Skeletal muscle tissue (tissue), 4 donors: ENCODE data around the gene CFAP410. TPM values are rescaled to one million over a fixed set of nuclear protein-coding genes. Genes with fewer than 3 reads are reported as not detected.

ENCODE experiments used
- H3K27ac ChIP-seq: one replicate; pipeline ENCODE4 v1.7.0; 2013; ENCODE audit warnings: mild to moderate bottlenecking, low read depth, low read length, inconsistent platforms
- H3K27me3 ChIP-seq, 3 donors: one replicate each; pipeline ENCODE4 v1.7.0; 2013; ENCODE audit warnings: low read length in 3 of 3; ENCODE audit not compliant: control insufficient read depth in 3 of 3, insufficient read depth in 3 of 3
- H3K36me3 ChIP-seq, 3 donors: one replicate each; pipeline ENCODE4 v1.7.0; 2013; ENCODE audit warnings: low read length in 3 of 3; ENCODE audit not compliant: control insufficient read depth in 3 of 3, insufficient read depth in 3 of 3
- H3K4me1 ChIP-seq, 3 donors: one replicate each; pipeline ENCODE4 v1.7.0; 2013; ENCODE audit warnings: low read length in 3 of 3, mild to moderate bottlenecking in 3 of 3; ENCODE audit not compliant: control insufficient read depth in 3 of 3, insufficient read depth in 3 of 3
- H3K4me3 ChIP-seq, 3 donors: one replicate each; pipeline ENCODE4 v1.7.0; 2013; ENCODE audit warnings: low read length in 3 of 3
- H3K9ac ChIP-seq, 3 donors: one replicate each; pipeline ENCODE4 v1.7.0; 2013; ENCODE audit warnings: low read length in 3 of 3, mild to moderate bottlenecking in 3 of 3, moderate library complexity in 2 of 3, low read depth in 1 of 3
- H3K9me3 ChIP-seq, 3 donors: one replicate each; pipeline ENCODE4 v1.7.0; 2013; ENCODE audit warnings: low read length in 3 of 3; ENCODE audit not compliant: control insufficient read depth in 3 of 3
- total RNA-seq: library from RNA; depleted of rRNA; stranded (reverse); fragments of >200 nt; gene quantifications from one replicate; pipeline ENCODE4 v1.2.3, GENCODE V29; 2014
- donor health status: Osteomylitis.

The CFAP410 gene
- total RNA-seq, 1 donor from 2014 or later = 11.0 TPM

DNA sequence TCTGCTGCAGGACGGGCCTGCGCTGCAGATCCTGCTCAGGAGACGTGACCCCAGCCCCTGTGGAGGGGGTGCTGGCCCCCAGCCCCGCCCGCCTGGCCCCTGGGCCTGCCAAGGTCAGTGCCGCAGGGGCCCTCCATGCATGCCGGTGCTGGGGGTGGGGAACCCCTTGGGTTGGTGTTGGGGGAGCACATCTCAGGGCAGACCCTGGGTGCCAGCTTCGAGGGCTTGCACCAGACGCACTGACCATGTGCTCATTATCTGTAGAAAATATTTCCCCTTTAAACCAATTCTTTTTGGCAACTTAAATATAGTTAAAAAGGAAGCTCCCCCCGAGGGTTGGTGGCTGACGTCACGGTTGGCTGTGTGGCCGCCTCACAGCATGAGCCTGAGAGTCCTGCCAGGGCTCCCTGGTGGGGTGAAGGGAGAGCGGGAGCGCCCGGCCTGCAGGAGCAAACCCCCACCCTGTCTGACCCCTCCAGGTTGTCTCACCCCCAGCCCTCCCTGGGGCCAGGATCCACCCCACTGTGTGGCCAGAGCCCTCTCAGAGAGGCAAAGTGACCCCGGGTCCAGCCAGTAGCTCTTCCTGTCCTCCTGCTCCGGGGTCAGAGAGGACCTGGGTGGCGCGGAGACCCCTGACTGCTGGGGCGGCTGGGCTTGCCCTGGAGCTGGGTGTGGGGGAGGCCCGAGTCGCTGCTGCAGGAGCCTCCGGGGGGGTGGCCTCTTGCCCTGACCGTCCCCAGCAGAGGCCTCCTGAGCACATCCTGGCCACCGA lies 44.6 kb downstream of the CFAP410 start:
- Histone ChIP-seq H3K9me3 (no peaks in the 10 kb centered on the region), H3K4me3 (no peak overlapping the region), H3K27ac (no peak overlapping the region), H3K36me3 (no peaks in the 10 kb centered on the region), H3K27me3 (peaks cover 8 to 15% (median 14%) of the 10 kb centered on the region in 3 donors), H3K9ac (peak overlapping the region in 1 of 3 donors; percentile 40), H3K4me1 (peaks cover 12 to 22% (median 20%) of the 10 kb centered on the region in 3 donors)

DNA sequence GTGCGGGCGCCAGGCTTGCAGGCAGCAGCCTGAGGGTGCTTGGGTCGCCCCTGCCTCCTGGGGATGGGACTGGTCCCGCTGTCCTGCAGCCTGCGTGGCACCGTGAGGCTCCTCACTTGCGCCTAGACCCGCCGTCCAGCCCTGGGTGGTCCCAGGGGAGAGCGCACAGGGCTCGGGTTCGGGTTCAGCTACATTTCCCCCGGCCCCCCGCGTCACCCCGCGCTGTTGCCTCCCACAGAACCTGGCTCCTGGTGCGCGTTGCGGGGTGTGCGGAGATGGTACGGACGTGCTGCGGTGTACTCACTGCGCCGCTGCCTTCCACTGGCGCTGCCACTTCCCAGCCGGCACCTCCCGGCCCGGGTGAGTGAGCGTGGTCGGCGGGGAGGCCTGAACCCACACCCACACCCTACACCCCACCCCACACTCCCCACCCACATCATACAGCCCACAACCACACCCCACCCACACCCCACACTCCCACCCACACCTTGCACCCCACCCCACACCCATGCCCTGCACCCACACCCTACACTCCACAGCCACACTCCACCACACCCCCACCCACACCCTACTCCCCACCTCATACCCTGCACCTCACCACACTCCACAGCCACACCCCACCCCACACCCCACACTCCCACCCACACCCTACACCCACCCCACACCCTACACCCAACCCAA lies 45.5 kb downstream of the CFAP410 start:
- no peak overlapping the region for H3K9ac ChIP-seq
- no peak overlapping the region for H3K27ac ChIP-seq
- H3K36me3 ChIP-seq = no peaks in the 10 kb centered on the region
- H3K4me1 ChIP-seq = peaks cover 6 to 16% (median 13%) of the 10 kb centered on the region in 3 donors
- no peaks in the 10 kb centered on the region for H3K9me3 ChIP-seq
- H3K4me3 ChIP-seq = no peak overlapping the region
- peaks cover 8 to 15% (median 11%) of the 10 kb centered on the region in 3 donors for H3K27me3 ChIP-seq

DNA sequence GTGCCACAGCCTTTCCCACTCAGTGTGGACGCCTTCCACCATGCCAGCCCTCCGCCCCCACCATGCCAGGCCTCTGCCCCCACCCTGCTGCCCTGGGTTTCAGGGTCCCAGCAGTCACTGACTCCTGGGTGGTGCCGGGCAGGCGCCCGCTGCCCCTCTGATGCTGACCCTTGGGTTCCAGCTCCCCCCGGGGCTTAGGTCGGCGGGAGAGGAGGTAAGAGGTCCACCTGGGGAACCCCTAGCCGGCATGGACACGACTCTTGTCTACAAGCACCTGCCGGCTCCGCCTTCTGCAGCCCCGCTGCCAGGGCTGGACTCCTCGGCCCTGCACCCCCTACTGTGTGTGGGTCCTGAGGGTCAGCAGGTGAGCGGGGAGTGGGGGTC lies 46.4 kb downstream of the CFAP410 start:
- no peaks in the 10 kb centered on the region for H3K36me3 ChIP-seq
- H3K9ac ChIP-seq = no peak overlapping the region
- H3K4me1 ChIP-seq = peaks cover 6 to 13% (median 13%) of the 10 kb centered on the region in 3 donors
- no peaks in the 10 kb centered on the region for H3K9me3 ChIP-seq
- no peak overlapping the region for H3K27ac ChIP-seq
- H3K27me3 ChIP-seq = peaks cover 7 to 19% (median 15%) of the 10 kb centered on the region in 3 donors
- H3K4me3 ChIP-seq = no peak overlapping the region

DNA sequence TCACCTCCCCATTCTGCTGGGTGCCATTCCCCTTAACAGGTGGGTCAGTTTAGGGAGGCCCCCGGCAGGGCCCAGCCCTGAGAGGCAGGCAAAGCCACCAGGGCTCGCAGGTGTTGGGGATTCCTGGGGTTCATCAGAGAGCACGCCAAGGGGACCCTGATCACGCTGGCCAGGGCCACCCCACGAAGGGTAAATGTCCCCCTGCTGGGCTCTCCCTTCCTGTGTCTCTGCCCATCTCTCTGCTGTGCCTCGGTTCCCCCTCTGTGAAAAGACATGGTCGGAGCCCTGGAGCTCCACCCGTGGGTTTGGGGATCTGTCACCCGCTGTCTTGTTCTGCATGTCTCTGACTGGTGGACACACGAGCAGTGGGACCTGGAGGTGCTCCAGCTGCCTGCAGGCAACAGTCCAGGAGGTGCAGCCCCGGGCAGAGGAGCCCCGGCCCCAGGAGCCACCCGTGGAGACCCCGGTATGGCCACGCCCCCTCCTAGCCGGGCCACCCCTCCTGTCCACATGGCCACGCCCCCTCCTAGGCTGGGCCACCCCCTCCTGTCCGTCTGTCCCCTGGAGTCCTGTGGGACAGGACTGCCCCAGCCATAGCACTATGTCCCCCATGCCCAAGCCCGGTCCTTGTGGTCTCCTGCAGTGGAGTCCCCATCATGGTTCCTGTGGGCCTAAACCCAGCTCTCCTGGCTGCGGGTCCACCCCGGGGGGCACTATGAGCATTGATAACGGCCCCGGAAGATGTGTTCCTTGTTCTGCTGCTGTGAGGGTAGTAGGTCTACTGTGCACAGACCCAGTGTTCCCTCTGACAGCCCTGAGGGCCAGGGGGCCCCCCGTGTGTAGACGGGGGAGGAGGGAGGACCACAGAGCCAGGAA lies 47.0 kb downstream of the CFAP410 start:
- H3K4me3 ChIP-seq = no peak overlapping the region
- H3K27me3 ChIP-seq = peaks cover 12 to 25% (median 19%) of the 10 kb centered on the region in 3 donors
- peaks cover 6 to 9% (median 8%) of the 10 kb centered on the region in 3 donors for H3K4me1 ChIP-seq
- H3K9ac ChIP-seq = no peak overlapping the region
- H3K36me3 ChIP-seq = no peaks in the 10 kb centered on the region
- H3K27ac ChIP-seq = no peak overlapping the region
- H3K9me3 ChIP-seq = no peaks in the 10 kb centered on the region

DNA sequence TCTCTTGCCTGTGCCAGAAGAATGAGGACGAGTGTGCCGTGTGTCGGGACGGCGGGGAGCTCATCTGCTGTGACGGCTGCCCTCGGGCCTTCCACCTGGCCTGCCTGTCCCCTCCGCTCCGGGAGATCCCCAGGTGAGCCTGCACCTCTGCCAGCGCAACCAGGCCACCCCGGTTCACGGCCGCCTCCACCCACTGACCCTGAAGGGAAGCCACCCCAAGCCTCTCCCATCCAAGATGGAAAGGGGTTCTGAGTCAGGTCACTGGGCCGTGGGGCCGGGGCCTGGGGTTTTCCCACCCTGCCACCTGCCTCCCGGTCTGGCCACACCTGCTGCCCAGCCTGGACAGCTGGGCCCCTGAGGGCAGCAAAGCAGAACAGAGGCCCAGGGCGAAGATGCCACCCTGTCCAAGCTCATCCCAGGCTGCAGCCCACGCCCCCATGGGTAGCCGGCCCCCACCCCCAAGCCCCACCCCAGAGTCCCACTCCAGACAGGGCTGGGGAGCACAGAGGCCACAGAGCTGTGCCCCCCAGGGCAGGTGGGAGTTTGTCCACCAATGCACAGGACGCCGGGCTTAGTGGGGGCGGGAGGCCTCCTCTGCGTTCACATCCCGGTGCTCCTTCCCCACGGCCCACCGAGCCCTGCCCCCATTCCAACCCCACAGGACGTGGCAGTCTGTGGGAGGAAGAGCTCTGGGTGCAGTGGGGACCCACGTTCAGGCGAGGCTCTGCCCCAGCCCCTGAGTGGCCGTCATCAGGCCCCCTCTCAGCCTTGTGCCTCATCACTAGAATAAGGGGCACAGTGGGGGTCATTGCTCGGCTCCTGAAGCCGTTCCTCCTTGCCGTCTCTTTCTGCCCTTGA lies 47.9 kb downstream of the CFAP410 start:
- no peak overlapping the region for H3K9ac ChIP-seq
- no peaks in the 10 kb centered on the region for H3K9me3 ChIP-seq
- no peak overlapping the region for H3K27ac ChIP-seq
- H3K4me1 ChIP-seq = peaks cover 6 to 9% (median 8%) of the 10 kb centered on the region in 3 donors
- H3K36me3 ChIP-seq = no peaks in the 10 kb centered on the region
- no peak overlapping the region for H3K4me3 ChIP-seq
- peaks cover 18 to 32% (median 25%) of the 10 kb centered on the region in 3 donors for H3K27me3 ChIP-seq

DNA sequence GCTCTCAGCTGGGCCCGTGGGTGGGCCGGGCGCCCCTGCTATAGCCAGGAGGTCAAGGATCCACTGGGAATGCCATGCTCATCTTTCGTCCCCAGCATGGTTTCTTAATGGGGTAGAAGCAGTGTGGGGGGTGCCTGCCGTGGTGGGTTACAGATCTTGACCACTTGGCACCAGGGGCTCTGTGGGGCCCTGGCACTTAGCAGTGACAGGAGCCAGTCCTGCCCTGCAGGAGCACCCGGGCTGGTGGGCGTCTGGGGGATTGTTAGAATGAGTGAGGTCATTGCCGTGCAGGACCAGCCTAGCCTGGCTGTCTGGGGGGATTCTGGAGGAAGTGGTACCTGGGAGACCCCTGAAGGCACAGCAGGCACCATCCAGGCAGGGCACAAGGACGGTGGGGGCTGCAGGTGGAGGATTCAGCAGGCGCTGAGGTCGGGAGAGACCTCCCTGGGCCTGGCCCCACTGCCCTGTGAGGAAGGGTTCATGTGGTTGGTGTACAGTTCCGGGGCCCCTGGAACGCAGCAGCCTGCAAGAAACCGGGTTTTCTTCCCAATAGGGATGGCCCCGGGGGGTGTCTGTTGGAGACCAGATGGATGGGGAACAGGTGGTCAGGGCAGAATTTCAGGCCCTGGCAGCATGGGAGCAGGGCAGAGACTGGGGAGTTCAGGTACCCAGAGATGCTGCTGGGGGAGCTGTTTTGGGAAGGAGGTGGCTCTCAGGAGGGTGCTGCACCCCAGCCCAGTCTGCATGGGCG lies 48.7 kb downstream of the CFAP410 start:
- Histone ChIP-seq H3K9ac (no peak overlapping the region), H3K4me1 (peaks cover 6 to 11% (median 10%) of the 10 kb centered on the region in 3 donors), H3K4me3 (no peak overlapping the region), H3K9me3 (no peaks in the 10 kb centered on the region), H3K27me3 (peaks cover 19 to 36% (median 28%) of the 10 kb centered on the region in 3 donors), H3K27ac (no peak overlapping the region), H3K36me3 (no peaks in the 10 kb centered on the region)

DNA sequence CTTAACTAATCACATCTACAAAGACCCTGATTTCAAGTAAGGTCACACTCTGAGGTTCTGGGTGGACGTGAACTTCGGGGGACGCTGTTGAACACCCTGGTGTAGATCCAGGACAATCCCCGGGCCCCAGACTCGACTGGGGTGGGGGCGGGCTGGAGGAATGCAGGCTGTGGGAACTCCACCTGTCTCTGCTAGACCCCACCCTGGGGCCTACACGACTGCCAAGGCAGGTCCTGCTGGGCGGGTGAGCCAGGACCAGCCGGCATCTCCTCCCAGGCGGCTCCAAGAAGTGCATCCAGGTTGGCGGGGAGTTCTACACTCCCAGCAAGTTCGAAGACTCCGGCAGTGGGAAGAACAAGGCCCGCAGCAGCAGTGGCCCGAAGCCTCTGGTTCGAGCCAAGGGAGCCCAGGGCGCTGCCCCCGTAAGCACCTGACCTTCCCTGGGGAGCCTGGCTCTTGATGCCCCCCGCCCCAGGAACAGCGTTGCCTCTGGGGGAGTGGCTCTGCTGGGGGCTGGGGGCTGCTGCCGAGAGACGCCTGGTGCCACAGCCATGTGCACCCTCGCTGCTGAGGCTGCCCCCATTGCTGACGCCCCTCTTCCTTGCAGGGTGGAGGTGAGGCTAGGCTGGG lies 49.7 kb downstream of the CFAP410 start:
- no peak overlapping the region for H3K27ac ChIP-seq
- H3K4me1 ChIP-seq = peaks cover 0 to 3% (median 2%) of the 10 kb centered on the region in 3 donors
- peaks cover 14 to 39% (median 27%) of the 10 kb centered on the region in 3 donors for H3K27me3 ChIP-seq

DNA sequence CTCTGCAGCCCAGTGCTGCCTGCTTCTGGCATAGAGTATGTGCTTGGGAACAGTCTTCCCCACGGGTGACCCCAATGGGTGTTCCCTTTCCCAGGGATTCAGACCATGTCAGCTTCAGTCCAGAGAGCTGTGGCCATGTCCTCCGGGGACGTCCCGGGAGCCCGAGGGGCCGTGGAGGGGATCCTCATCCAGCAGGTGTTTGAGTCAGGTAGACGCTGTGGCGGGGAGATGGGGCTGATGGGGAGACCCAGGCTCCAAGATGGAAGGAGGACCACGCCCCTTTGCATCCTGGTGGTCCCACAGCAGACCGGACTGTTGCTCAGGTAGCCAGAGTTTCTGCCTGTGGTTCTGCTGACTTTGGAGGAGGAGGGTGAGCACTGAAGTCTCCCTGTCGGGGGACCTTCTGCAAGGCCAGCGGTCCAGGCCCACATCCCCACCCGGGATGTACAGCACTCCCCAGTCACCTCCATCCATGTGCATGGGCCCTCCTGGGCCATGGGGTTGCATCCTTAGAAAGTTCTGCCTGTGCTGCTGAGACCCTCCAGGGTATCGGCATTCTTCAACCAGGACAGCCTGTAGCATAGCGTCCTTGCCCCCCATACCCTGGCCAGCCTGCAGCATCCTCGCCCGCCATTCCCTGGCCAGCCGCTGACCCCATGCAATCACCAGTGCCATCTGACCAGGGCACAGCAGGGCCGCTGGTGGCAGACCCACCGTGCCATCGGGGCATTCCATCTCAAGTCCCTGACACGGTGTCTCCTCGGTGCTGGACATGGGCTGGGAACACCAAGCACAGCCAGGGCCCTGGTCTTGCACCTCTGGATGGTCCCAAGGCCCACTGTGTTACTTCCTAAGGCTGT lies 50.7 kb downstream of the CFAP410 start:
- Histone ChIP-seq H3K4me3 (no peak overlapping the region), H3K4me1 (peaks cover 0 to 3% (median 2%) of the 10 kb centered on the region in 3 donors), H3K9ac (no peak overlapping the region), H3K36me3 (no peaks in the 10 kb centered on the region), H3K27me3 (peaks cover 14 to 41% (median 27%) of the 10 kb centered on the region in 3 donors), H3K27ac (no peak overlapping the region), H3K9me3 (no peaks in the 10 kb centered on the region)

More for the DNA sequence above, 49.7 kb downstream of the CFAP410 start:
- Histone ChIP-seq H3K36me3 (no peaks in the 10 kb centered on the region), H3K9me3 (no peaks in the 10 kb centered on the region), H3K9ac (no peak overlapping the region), H3K4me3 (no peak overlapping the region)
